Endothelial cell of umbilical vein (primary cell): ENCODE measurements around the gene AP3S1. TPM values are rescaled to one million over a fixed set of nuclear protein-coding genes. Genes with fewer than 3 reads are reported as not detected.
"Not testable (repeated sequence)": the region's sequence is repeated elsewhere in the genome, so short reads cannot be mapped to it uniquely, and the experiment has no call there.

Experiments used
- BruUV-seq: library from RNA; stranded (reverse); fragments of 400-500 nt; replicated peaks from 2 replicates; lab custom pipeline; 2021; lab: Mats Ljungman, UMichigan
- CTCF ChIA-PET: fragments of 300-600, 350-600 bp; sonication (Branson Sonifier 250); formaldehyde crosslinking; loops from one replicate; lab custom pipeline; 2021; ENCODE audit warnings: antibody characterized with exemption, inconsistent platforms; lab: Charles Lee
- POLR2A ChIA-PET: fragments of 300-600, 350-600 bp; sonication (Branson Sonifier 250); formaldehyde crosslinking; loops from one replicate; lab custom pipeline; 2021; ENCODE audit warnings: antibody characterized with exemption, inconsistent platforms; lab: Charles Lee
- DNase-seq: peaks from one replicate; pipeline ENCODE4 v3.0.0-alpha.2; 2011; ENCODE audit warnings: low read depth, low spot score
- FAIRE-seq: peaks from 2 replicates; lab custom pipeline; 2011; peaks lifted over from hg19 to GRCh38; lab: Jason Lieb, UNC
- H2AFZ ChIP-seq: 2 replicates; pipeline ENCODE4 v1.6.0; 2012; ENCODE audit warnings: low read depth, low read length, control low read depth, inconsistent platforms
- H3K27ac ChIP-seq: 2 replicates; pipeline ENCODE4 v1.5.1; 2011; ENCODE audit warnings: low read depth, mild to moderate bottlenecking, control low read depth, low read length, moderate library complexity; ENCODE audit not compliant: insufficient read depth
- H3K27me3 ChIP-seq, 2 experiments: 2 replicates each; pipeline versions ENCODE4 v1.6.0 to v1.6.1; 2011; ENCODE audit warnings: low read length in 2 of 2, mixed read lengths in 1 of 2; ENCODE audit not compliant: control insufficient read depth in 2 of 2, insufficient read depth in 2 of 2
- H3K36me3 ChIP-seq, 2 experiments: 2 replicates in 1 of 2; 3 replicates in 1 of 2; pipeline ENCODE4 v1.5.1; 2011; ENCODE audit warnings: low read length in 2 of 2, mild to moderate bottlenecking in 1 of 2, moderate library complexity in 1 of 2; ENCODE audit not compliant: control insufficient read depth in 2 of 2, insufficient read depth in 2 of 2; ENCODE audit errors: extremely low read depth in 1 of 2
- H3K4me1 ChIP-seq: 3 replicates; pipeline ENCODE4 v1.5.1; 2011; ENCODE audit warnings: mild to moderate bottlenecking, low read length; ENCODE audit not compliant: control insufficient read depth, insufficient read depth; ENCODE audit errors: extremely low read depth
- H3K4me2 ChIP-seq: 2 replicates; pipeline ENCODE4 v1.6.1; 2011; ENCODE audit warnings: low read length, control low read depth, mixed read lengths; ENCODE audit not compliant: insufficient read depth
- H3K4me3 ChIP-seq, 3 experiments: fragments of 200-600 bp in 1 of 3; sonication (generic), shearing (Covaris generic) in 1 of 3; replicated peaks in 1 of 3; 2 replicates each; pipeline ENCODE4 v1.5.1; 2011 to 2016; ENCODE audit warnings: control low read depth in 3 of 3, low read length in 3 of 3, mild to moderate bottlenecking in 2 of 3, inconsistent platforms in 1 of 3, low read depth in 1 of 3, moderate library complexity in 1 of 3; ENCODE audit not compliant: insufficient read depth in 1 of 3
- H3K79me2 ChIP-seq: 2 replicates; pipeline ENCODE4 v1.6.0; 2012; ENCODE audit warnings: low read length, inconsistent platforms; ENCODE audit not compliant: control insufficient read depth, insufficient read depth
- H3K9ac ChIP-seq: replicated peaks from 2 replicates; pipeline ENCODE3; 2011; ENCODE audit warnings: low read length, control low read depth; ENCODE audit not compliant: insufficient read depth; ENCODE audit errors: extremely low read depth
- H3K9me1 ChIP-seq: replicated peaks from 3 replicates; pipeline ENCODE4 v1.6.0; 2011; ENCODE audit warnings: mild to moderate bottlenecking, low read length; ENCODE audit not compliant: control insufficient read depth, insufficient read depth; ENCODE audit errors: extremely low read depth
- H3K9me3 ChIP-seq: replicated peaks from 2 replicates; pipeline ENCODE4 v1.5.1; 2012; ENCODE audit warnings: low read length, inconsistent platforms; ENCODE audit not compliant: control insufficient read depth, insufficient read depth
- H4K20me1 ChIP-seq: replicated peaks from 2 replicates; pipeline ENCODE3; 2011; ENCODE audit warnings: mild to moderate bottlenecking, low read length; ENCODE audit not compliant: control insufficient read depth, insufficient read depth; ENCODE audit errors: extremely low read depth
- FOS ChIP-seq: IDR thresholded peaks from 2 replicates; pipeline ENCODE4 v1.6.1; 2011; ENCODE audit warnings: mild to moderate bottlenecking, low read length, moderate library complexity, borderline replicate concordance; ENCODE audit not compliant: insufficient read depth
- JUN ChIP-seq: IDR thresholded peaks from 2 replicates; pipeline ENCODE4 v1.6.1; 2011; ENCODE audit warnings: borderline replicate concordance, low read depth; ENCODE audit not compliant: insufficient read length, insufficient read depth
- dilution Hi-C: fragments of 300-500 bp; cut with MboI; formaldehyde crosslinking; loops from one replicate; pipeline ENCODE4 v1.15.0; 2019; ENCODE audit warnings: low sequenced_read_pairs; ENCODE audit not compliant: extremely low pct_ligation_motif_present
- intact Hi-C: fragments of 100-400 bp; cut with micrococcal nuclease; formaldehyde crosslinking; loops from one replicate; pipeline ENCODE4 v1.10.0; 2022
- polyA plus RNA-seq, 4 experiments: library from polyadenylated mRNA; depleted of rRNA in 3 of 4; stranded (reverse) in 3 of 4; unstranded in 1 of 4; fragments of >200 nt; gene quantifications; 2 replicates each; pipeline versions ENCODE4 v1.2.1 to v1.2.3, GENCODE V29; 2011 to 2012; ENCODE audit warnings: missing spikeins in 1 of 4
- total RNA-seq: library from RNA; stranded (reverse); gene quantifications from 2 replicates; pipeline ENCODE4 v1.2.3, GENCODE V29; 2021

The AP3S1 gene
- total and polyA plus RNA-seq, 2 donors (not counting 3 experiments of a cell fraction or from before 2014, with no cell fraction given), result 26.5 to 85.7 TPM

GRCh38 chr5:115907177-115907576 lies 65.4 kb downstream of the AP3S1 start:
- Histone ChIP-seq H3K4me3 (no peak overlapping the region), H3K27ac (no peak overlapping the region), H3K4me1 (no peaks in the 10 kb centered on the region), H3K36me3 (no peaks in the 10 kb centered on the region), H3K79me2 (no peaks in the 10 kb centered on the region), H3K27me3 (no peaks in the 10 kb centered on the region), H2AFZ (no peak overlapping the region), H3K4me2 (no peak overlapping the region), H3K9me1 (no peaks in the 10 kb centered on the region), H3K9me3 (no peaks in the 10 kb centered on the region), H4K20me1 (no peaks in the 10 kb centered on the region), H3K9ac (no peak overlapping the region)
- BruUV-seq, result no TSS peak
- dilution Hi-C loops (no loop called here), intact Hi-C loops (no loop called here)
- ChIA-PET POLR2A (no interaction called here), CTCF (interaction anchor here (1.3 kb wide), 1 partner anchor 132 kb away, joined by 3 read pairs; no protein-coding TSS in a partner anchor)
- FAIRE-seq, result no peak
- DNase-seq, result no peak
- TF ChIP-seq FOS (no peak), JUN (no peak)

DNA sequence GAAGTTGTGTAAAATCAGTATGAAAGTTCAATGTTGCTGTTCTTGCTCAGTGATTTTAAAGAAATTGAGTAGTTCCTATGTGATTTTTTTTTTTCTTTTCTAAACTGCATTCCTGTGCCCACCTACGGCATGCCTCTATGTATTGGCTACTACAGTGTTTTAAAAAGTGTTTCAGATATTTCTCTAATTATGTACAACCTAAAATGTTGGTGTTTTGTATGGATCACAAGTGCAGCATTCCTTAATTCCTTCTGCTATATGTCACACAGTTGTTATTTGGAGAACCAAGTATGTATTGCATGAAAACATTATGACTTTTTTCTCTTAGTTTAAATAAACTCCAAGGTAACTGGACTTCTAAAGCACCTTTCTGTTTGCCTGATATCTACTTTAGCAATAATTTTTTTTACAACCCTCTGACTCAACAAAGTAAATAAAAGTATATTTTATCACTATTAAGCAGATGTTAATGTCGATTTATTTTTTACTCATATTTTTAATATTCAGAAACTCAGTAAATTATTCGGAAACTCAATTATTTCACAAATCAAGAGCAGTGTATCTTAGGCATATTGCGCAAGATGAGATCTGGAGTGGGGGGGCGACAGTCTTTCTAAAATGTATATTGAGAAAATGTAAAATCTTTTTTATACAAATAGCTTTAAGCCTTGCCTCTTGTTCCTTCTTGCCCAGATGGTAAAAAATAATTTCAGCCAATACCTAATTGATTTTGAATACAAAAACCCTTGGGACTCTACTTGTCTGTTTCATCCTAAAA lies 72.1 kb downstream of the AP3S1 start:
- CTCF ChIA-PET, result interaction anchor here (0.6 to 1.0 kb wide), 2 partner anchors 26 to 259 kb away, joined by 3 to 7 read pairs; no protein-coding TSS in a partner anchor
- H3K9ac ChIP-seq, H3K4me2 ChIP-seq, FAIRE-seq, H2AFZ ChIP-seq, H3K9me3 ChIP-seq, H4K20me1 ChIP-seq, H3K27ac ChIP-seq, H3K4me1 ChIP-seq, H3K9me1 ChIP-seq, POLR2A ChIA-PET, dilution Hi-C loops, DNase-seq, H3K27me3 ChIP-seq, intact Hi-C loops, H3K79me2 ChIP-seq, H3K4me3 ChIP-seq, H3K36me3 ChIP-seq: not testable (repeated sequence)
- TSS peak; percentile 46 for BruUV-seq
